GM12891 (cell line): ENCODE measurements around the gene FGF12.

Experiments
- PAX5 ChIP-seq: IDR thresholded peaks from 2 replicates; pipeline ENCODE4 v1.6.1; 2011; ENCODE audit warnings: low read length, moderate library complexity, mild to moderate bottlenecking; ENCODE audit not compliant: insufficient read depth, severe bottlenecking
- POLR2A ChIP-seq: IDR thresholded peaks from 2 replicates; pipeline ENCODE4 v1.6.1; 2011; ENCODE audit warnings: low read depth, low read length, control low read depth
- POLR2AphosphoS5 ChIP-seq: IDR thresholded peaks from 2 replicates; pipeline ENCODE4 v1.6.1; 2011; ENCODE audit warnings: low read depth, low read length, control low read depth
- SPI1 ChIP-seq: IDR thresholded peaks from 2 replicates; pipeline ENCODE4 v1.6.1; 2011; ENCODE audit warnings: low read depth, low read length, control low read depth
- TAF1 ChIP-seq: IDR thresholded peaks from 2 replicates; pipeline ENCODE4 v1.6.1; 2011; ENCODE audit warnings: low read depth, low read length, control low read depth

GRCh38 chr3:192261135-192261534 lies 466.2 kb downstream of the FGF12 start:
- TF ChIP-seq SPI1 (no peak), TAF1 (no peak), POLR2A (no peak), POLR2AphosphoS5 (no peak), PAX5 (no peak)
